Measurements from ENCODE around the gene FMN2. TPM values are rescaled to one million over a fixed set of nuclear protein-coding genes. Genes with fewer than 3 reads are reported as not detected.

FMN2 gene
- total RNA-seq, 1 experiment from 2014 or later: not detected

DNA sequence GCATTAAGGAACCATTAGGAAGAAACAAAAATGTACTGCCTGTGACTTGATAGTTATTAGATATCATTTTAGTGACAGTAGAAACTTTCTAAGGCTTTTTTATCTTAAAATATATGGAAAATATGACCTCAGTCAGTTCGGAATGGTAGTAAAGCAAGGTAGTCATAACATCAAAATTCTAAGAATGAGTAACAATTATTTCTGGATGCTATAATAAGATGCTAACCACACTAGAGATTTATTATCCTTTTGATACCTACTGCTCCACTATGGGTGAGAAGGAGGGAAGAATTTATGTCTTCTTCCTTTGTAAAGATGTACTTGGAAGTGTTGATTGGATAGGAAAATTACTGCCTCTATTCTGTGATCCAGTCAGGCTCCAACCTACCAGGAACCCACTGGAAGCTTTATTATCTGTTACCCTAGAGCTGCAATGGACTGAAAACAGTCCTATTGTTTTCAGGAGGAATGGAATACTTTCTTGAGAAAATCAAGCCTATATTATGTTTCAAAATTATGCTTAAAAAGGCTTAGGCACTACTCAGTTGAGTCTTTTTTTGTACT, 8.8 kb downstream of the FMN2 start:
- intact Hi-C loops (cut with micrococcal nuclease; ENCODE audit: unreplicated experiment): no loop called here
- no TSS peak for BruUV-seq (replicated peaks)

DNA sequence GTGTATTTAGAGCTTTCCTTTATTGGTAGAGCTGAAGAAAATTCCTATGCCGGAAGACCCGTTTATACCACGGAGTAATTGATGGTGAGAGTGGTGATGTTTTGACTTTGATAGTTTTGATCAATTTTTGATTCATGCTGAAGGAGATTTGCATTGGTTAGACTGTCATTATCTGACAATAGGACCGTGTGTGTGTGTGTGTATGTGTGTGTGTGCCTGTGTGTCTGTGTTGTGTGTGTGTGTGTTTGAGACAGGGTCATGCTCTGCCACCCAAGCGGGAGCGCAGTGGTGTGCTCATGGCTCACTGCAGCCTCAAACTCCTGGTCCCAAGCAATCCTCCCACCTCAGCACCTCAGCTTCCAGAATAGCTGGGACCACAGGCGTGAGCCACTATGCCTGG, 9.6 kb downstream of the FMN2 start:
- Histone ChIP-seq H3K4me1 (replicated peaks; ENCODE audit: insufficient read depth) (no peaks in the 10 kb centered on the region), H3F3A (ENCODE audit: insufficient read depth, low read depth) (no peaks in the 10 kb centered on the region), H2AFZ (no peak overlapping the region), H3K9me2 (ENCODE audit: insufficient read depth) (no peaks in the 10 kb centered on the region), H4K20me1 (ENCODE audit: insufficient read depth) (no peaks in the 10 kb centered on the region), H3K27ac (no peak overlapping the region), H3K79me2 (ENCODE audit: low read depth) (no peaks in the 10 kb centered on the region), H3K27me3 (ENCODE audit: insufficient read depth, low read depth) (peaks cover 19% of the 10 kb centered on the region), H3K4me3 (no peak overlapping the region), H3K9me3 (ENCODE audit: insufficient read depth, low read depth) (no peaks in the 10 kb centered on the region; the same call in 1 of the 2 replicates), H3K36me3 (ENCODE audit: low read depth) (no peaks in the 10 kb centered on the region), H3K4me2 (no peak overlapping the region)
- ChIA-PET POLR2A (ENCODE audit: unreplicated experiment) (no interaction called here), CTCF (no interaction called here)
- DNase-seq: no peak
- intact Hi-C loops (cut with micrococcal nuclease; ENCODE audit: unreplicated experiment): no loop called here
- TF ChIP-seq EZH2 (IDR thresholded peaks at IDR 0.05; ENCODE audit: low read depth): no peak
- TF ChIP-seq, protein P1, sequence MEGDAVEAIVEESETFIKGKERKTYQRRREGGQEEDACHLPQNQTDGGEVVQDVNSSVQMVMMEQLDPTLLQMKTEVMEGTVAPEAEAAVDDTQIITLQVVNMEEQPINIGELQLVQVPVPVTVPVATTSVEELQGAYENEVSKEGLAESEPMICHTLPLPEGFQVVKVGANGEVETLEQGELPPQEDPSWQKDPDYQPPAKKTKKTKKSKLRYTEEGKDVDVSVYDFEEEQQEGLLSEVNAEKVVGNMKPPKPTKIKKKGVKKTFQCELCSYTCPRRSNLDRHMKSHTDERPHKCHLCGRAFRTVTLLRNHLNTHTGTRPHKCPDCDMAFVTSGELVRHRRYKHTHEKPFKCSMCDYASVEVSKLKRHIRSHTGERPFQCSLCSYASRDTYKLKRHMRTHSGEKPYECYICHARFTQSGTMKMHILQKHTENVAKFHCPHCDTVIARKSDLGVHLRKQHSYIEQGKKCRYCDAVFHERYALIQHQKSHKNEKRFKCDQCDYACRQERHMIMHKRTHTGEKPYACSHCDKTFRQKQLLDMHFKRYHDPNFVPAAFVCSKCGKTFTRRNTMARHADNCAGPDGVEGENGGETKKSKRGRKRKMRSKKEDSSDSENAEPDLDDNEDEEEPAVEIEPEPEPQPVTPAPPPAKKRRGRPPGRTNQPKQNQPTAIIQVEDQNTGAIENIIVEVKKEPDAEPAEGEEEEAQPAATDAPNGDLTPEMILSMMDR (conservative IDR thresholded peaks at IDR 0.05): no peak
- no TSS peak for BruUV-seq (replicated peaks)

More for the DNA sequence above, 8.8 kb downstream of the FMN2 start:
- H3K4me1 ChIP-seq (replicated peaks; ENCODE audit: insufficient read depth): no peaks in the 10 kb centered on the region
- no peaks in the 10 kb centered on the region for H3F3A ChIP-seq (ENCODE audit: insufficient read depth, low read depth)
- no peak overlapping the region for H3K27ac ChIP-seq
- H2AFZ ChIP-seq: no peak overlapping the region
- no peak overlapping the region for H3K4me2 ChIP-seq
- no peak for DNase-seq
- ChIA-PET POLR2A (ENCODE audit: unreplicated experiment) (no interaction called here), CTCF (no interaction called here)
- peaks cover 21% of the 10 kb centered on the region for H3K27me3 ChIP-seq (ENCODE audit: insufficient read depth, low read depth)
- no peaks in the 10 kb centered on the region for H3K36me3 ChIP-seq (ENCODE audit: low read depth)
- H3K9me2 ChIP-seq (ENCODE audit: insufficient read depth): no peaks in the 10 kb centered on the region
- H3K9me3 ChIP-seq (ENCODE audit: insufficient read depth, low read depth): no peaks in the 10 kb centered on the region
- H3K79me2 ChIP-seq (ENCODE audit: low read depth): no peaks in the 10 kb centered on the region
- no peak for TF ChIP-seq EZH2 (IDR thresholded peaks at IDR 0.05; ENCODE audit: low read depth)
- TF ChIP-seq, protein P1 (conservative IDR thresholded peaks at IDR 0.05): no peak
- no peaks in the 10 kb centered on the region for H4K20me1 ChIP-seq (ENCODE audit: insufficient read depth)
- no peak overlapping the region for H3K4me3 ChIP-seq

DNA sequence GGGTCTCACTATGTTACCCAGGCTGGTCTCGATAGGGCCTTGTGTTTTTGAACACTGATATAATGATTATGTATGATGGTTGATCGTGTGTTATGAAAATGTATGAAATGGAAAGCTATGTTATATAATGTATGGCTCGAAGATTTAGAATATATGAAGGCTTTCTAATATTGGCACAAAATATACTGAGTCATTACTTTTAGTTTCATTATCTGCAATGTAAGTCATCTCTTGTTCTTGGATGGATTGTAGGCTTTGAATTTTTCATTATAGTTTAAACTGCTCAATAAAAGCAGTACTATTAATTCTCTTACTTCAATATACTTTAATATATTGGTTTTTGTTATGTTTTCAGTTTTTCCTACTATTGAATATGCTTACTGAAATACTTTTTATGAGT, 10.1 kb downstream of the FMN2 start:
- Histone ChIP-seq H3K4me2 (no peak overlapping the region), H3F3A (ENCODE audit: insufficient read depth, low read depth) (no peaks in the 10 kb centered on the region), H3K36me3 (ENCODE audit: low read depth) (no peaks in the 10 kb centered on the region), H3K27me3 (ENCODE audit: insufficient read depth, low read depth) (peaks cover 22% of the 10 kb centered on the region), H3K4me1 (replicated peaks; ENCODE audit: insufficient read depth) (no peaks in the 10 kb centered on the region), H3K79me2 (ENCODE audit: low read depth) (no peaks in the 10 kb centered on the region), H4K20me1 (ENCODE audit: insufficient read depth) (no peaks in the 10 kb centered on the region), H3K9me3 (ENCODE audit: insufficient read depth, low read depth) (no peaks in the 10 kb centered on the region; the same call in 1 of the 2 replicates), H3K9me2 (ENCODE audit: insufficient read depth) (no peaks in the 10 kb centered on the region), H3K4me3 (no peak overlapping the region), H3K27ac (no peak overlapping the region), H2AFZ (no peak overlapping the region)
- CTCF ChIA-PET: no interaction called here
- BruUV-seq (replicated peaks): no TSS peak
- intact Hi-C loops (cut with micrococcal nuclease; ENCODE audit: unreplicated experiment): no loop called here
- POLR2A ChIA-PET (ENCODE audit: unreplicated experiment): no interaction called here
- TF ChIP-seq, protein P1 (conservative IDR thresholded peaks at IDR 0.05): no peak
- TF ChIP-seq EZH2 (IDR thresholded peaks at IDR 0.05; ENCODE audit: low read depth): no peak
- no peak for DNase-seq
